ENCODE measurements around the gene ST3GAL4. TPM values are rescaled to one million over a fixed set of nuclear protein-coding genes. Genes with fewer than 3 reads are reported as not detected.

The ST3GAL4 gene
- total RNA-seq, 2 donors from 2014 or later = 123 to 304 TPM

GRCh38 chr11:126331286-126331685 lies 24.2 kb upstream of the ST3GAL4 start:
- H3K4me3 ChIP-seq = no peak overlapping the region
- no peak overlapping the region for H3K9ac ChIP-seq (ENCODE audit: low read depth in 2 of 2, low read length in 2 of 2)
- TF ChIP-seq, protein P1, sequence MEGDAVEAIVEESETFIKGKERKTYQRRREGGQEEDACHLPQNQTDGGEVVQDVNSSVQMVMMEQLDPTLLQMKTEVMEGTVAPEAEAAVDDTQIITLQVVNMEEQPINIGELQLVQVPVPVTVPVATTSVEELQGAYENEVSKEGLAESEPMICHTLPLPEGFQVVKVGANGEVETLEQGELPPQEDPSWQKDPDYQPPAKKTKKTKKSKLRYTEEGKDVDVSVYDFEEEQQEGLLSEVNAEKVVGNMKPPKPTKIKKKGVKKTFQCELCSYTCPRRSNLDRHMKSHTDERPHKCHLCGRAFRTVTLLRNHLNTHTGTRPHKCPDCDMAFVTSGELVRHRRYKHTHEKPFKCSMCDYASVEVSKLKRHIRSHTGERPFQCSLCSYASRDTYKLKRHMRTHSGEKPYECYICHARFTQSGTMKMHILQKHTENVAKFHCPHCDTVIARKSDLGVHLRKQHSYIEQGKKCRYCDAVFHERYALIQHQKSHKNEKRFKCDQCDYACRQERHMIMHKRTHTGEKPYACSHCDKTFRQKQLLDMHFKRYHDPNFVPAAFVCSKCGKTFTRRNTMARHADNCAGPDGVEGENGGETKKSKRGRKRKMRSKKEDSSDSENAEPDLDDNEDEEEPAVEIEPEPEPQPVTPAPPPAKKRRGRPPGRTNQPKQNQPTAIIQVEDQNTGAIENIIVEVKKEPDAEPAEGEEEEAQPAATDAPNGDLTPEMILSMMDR (IDR thresholded peaks at IDR 0.05) = no peak
- H3K27me3 ChIP-seq = no peaks in the 10 kb centered on the region
- H3K9me3 ChIP-seq = no peaks in the 10 kb centered on the region
- intact Hi-C loops (cut with DNase I) = no loop called here
- no peak overlapping the region for H3K27ac ChIP-seq
- H3K36me3 ChIP-seq = no peaks in the 10 kb centered on the region
- H3K4me1 ChIP-seq = no peaks in the 10 kb centered on the region
- DNase-seq = no peak

GRCh38 chr11:126332221-126332711 lies 23.2 kb upstream of the ST3GAL4 start:
- intact Hi-C loops (cut with DNase I) = no loop called here
- Histone ChIP-seq H3K9ac (ENCODE audit: low read depth in 2 of 2, low read length in 2 of 2) (no peak overlapping the region), H3K27ac (no peak overlapping the region), H3K4me3 (no peak overlapping the region), H3K9me3 (no peaks in the 10 kb centered on the region), H3K36me3 (no peaks in the 10 kb centered on the region), H3K27me3 (no peaks in the 10 kb centered on the region), H3K4me1 (no peaks in the 10 kb centered on the region)
- DNase-seq = peak; percentile 54
- TF ChIP-seq, protein P1 (IDR thresholded peaks at IDR 0.05) = no peak

DNA sequence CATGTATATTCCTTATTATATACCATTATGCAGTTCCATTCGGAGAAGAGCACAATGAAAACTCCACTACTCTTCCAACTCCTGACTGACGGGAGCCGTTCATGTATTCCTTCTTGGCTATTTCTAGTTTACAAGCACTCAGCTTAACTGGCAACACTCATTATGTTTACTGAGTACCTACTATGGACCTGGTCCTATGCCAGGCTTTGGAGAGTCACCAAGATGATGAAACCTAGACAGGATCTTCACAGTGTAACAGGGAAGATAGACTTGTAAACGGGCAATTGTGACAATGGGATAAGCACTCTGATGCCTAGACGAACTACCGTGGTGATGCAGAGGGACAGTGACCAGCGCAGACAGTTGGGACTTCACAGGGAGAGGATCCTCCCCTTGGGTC lies 22.3 kb upstream of the ST3GAL4 start:
- Histone ChIP-seq H3K9me3 (no peaks in the 10 kb centered on the region), H3K36me3 (no peaks in the 10 kb centered on the region), H3K9ac (ENCODE audit: low read depth in 2 of 2, low read length in 2 of 2) (no peak overlapping the region), H3K27ac (no peak overlapping the region), H3K4me3 (no peak overlapping the region), H3K4me1 (no peaks in the 10 kb centered on the region), H3K27me3 (no peaks in the 10 kb centered on the region)
- intact Hi-C loops (cut with DNase I) = no loop called here
- no peak for DNase-seq
- TF ChIP-seq, protein P1 (IDR thresholded peaks at IDR 0.05) = no peak

DNA sequence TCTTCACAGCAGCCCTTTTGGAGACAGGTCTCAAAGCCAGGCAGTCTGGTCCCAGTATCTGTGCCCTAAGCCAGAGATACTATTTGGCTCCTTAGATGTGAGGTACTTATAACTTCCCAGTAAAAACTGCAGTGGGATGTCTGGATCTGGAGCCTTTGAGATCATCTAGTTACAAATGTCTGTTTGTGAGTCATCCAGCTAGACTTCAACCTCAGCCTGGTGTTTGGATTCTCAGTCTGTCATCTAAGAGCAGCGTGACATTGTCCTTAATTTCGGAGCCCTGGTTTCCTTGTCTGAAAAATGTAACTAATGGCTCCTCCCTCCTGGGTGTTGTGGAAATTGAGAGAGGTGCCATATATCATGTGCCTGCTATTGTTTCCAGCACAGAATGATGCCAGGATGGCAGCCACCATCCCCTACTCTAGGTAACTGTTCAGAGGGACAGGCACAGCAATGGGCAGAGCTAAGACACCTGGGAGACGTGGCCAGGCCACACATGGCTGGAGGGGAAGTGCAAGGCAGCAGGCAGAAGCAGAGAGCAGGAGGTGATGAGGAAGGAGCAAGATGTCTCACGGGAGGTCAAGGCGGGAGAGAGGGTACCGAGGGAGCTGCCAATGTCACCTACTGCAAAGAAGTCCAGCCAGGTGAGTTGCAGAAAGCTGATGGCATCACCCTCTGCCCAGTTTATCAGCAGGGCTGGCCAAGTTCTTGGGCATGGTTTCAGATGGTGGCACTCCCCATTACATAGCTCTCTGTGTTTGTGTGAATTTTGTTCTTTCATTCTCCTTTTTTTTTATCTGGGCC lies 20.6 kb upstream of the ST3GAL4 start:
- Histone ChIP-seq H3K27me3 (no peaks in the 10 kb centered on the region), H3K4me3 (no peak overlapping the region), H3K4me1 (no peaks in the 10 kb centered on the region), H3K27ac (no peak overlapping the region), H3K9me3 (no peaks in the 10 kb centered on the region), H3K36me3 (no peaks in the 10 kb centered on the region), H3K9ac (ENCODE audit: low read depth in 2 of 2, low read length in 2 of 2) (no peak overlapping the region)
- DNase-seq = no peak
- intact Hi-C loops (cut with DNase I) = no loop called here
- TF ChIP-seq, protein P1 (IDR thresholded peaks at IDR 0.05) = no peak

- H3K4me1 ChIP-seq = no peaks in the 10 kb centered on the region
- H3K36me3 ChIP-seq = no peaks in the 10 kb centered on the region
- no peak for DNase-seq
- no peak overlapping the region for H3K27ac ChIP-seq
- intact Hi-C loops (cut with DNase I) = no loop called here
- H3K9me3 ChIP-seq = no peaks in the 10 kb centered on the region
- H3K9ac ChIP-seq (ENCODE audit: low read depth in 2 of 2, low read length in 2 of 2) = no peak overlapping the region
- TF ChIP-seq, protein P1 (IDR thresholded peaks at IDR 0.05) = no peak
- no peaks in the 10 kb centered on the region for H3K27me3 ChIP-seq
- no peak overlapping the region for H3K4me3 ChIP-seq
These were observed 20.1 kb upstream of the ST3GAL4 start for GRCh38 chr11:126335463-126335760.

Measured in colonic mucosa (tissue), 4 donors.